ENCODE measurements around the gene CAMK1D. TPM values are rescaled to one million over a fixed set of nuclear protein-coding genes. Genes with fewer than 3 reads are reported as not detected.

Gene CAMK1D
- total RNA-seq, 6 experiments from 2014 or later = 5.3 to 10.8 (median 9.5) TPM

GRCh38 chr10:12480440-12480839 is 131.1 kb downstream of the CAMK1D start:
- H3K4me3 ChIP-seq = no peak overlapping the region
- no peak for DNase-seq
- 93% methylated on average over 4 of the region's 4 CpGs for WGBS (ENCODE audit: insufficient coverage, low coverage, low lambda C conversion rate, missing lambda C conversion rate)

GRCh38 chr10:12481924-12482323 is 132.6 kb downstream of the CAMK1D start:
- DNase-seq (no peak), ATAC-seq (no peak)
- Histone ChIP-seq H3K4me3 (no peak overlapping the region), H3K27ac (no peak overlapping the region), H3K36me3 (no peaks in the 10 kb centered on the region), H3K9me3 (no peaks in the 10 kb centered on the region), H3K4me1 (peaks cover 0 to 10% (median under 1%) of the 10 kb centered on the region in 4 donors), H3K27me3 (no peaks in the 10 kb centered on the region)
- no peak for TF ChIP-seq POLR2A (IDR thresholded peaks at IDR 0.05)
- no peak for TF ChIP-seq CTCF (IDR thresholded peaks at IDR 0.05)
- 90% methylated on average over 2 of the region's 4 CpGs for WGBS (ENCODE audit: insufficient coverage, low coverage, low lambda C conversion rate, missing lambda C conversion rate)
- intact Hi-C loops (cut with DNase I) = no loop called here

More at GRCh38 chr10:12480440-12480839, 131.1 kb downstream of the CAMK1D start:
- H3K36me3 ChIP-seq = no peaks in the 10 kb centered on the region
- no peak overlapping the region for H3K27ac ChIP-seq
- no peak for ATAC-seq
- TF ChIP-seq CTCF (IDR thresholded peaks at IDR 0.05) = no peak
- no peak for TF ChIP-seq POLR2A (IDR thresholded peaks at IDR 0.05)
- H3K9me3 ChIP-seq = no peaks in the 10 kb centered on the region
- no peaks in the 10 kb centered on the region for H3K27me3 ChIP-seq
- intact Hi-C loops (cut with DNase I) = no loop called here
- H3K4me1 ChIP-seq = peaks cover 0 to under 1% (median 0%) of the 10 kb centered on the region in 4 donors

DNA sequence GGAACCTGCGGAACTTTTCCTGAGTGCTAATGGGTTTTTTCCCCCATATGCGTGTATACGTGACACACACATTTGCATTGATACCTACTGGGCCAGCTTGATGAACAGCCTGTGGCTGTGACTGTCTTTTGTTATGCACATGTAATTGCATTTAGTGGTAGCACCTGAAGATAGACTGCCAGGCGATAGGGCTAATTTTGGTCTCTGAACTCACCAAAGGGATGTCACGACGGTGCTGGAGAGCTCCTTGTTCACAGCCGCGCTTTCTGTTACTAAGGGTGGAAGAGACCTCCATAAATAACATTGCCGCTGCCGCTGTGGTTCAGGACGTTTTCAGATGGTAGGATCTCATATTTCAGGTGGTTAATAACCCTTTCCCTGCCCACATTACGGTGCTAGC is 133.2 kb downstream of the CAMK1D start:
- Histone ChIP-seq H3K4me1 (peaks cover 0 to 16% (median 2%) of the 10 kb centered on the region in 4 donors), H3K27ac (no peak overlapping the region), H3K9me3 (no peaks in the 10 kb centered on the region), H3K36me3 (no peaks in the 10 kb centered on the region), H3K4me3 (no peak overlapping the region), H3K27me3 (no peaks in the 10 kb centered on the region)
- no peak for DNase-seq
- no peak for ATAC-seq
- intact Hi-C loops (cut with DNase I) = no loop called here
- 85% methylated on average over 11 of the region's 12 CpGs for WGBS (ENCODE audit: insufficient coverage, low coverage, low lambda C conversion rate, missing lambda C conversion rate)
- no peak for TF ChIP-seq CTCF (IDR thresholded peaks at IDR 0.05)
- no peak for TF ChIP-seq POLR2A (IDR thresholded peaks at IDR 0.05)

DNA sequence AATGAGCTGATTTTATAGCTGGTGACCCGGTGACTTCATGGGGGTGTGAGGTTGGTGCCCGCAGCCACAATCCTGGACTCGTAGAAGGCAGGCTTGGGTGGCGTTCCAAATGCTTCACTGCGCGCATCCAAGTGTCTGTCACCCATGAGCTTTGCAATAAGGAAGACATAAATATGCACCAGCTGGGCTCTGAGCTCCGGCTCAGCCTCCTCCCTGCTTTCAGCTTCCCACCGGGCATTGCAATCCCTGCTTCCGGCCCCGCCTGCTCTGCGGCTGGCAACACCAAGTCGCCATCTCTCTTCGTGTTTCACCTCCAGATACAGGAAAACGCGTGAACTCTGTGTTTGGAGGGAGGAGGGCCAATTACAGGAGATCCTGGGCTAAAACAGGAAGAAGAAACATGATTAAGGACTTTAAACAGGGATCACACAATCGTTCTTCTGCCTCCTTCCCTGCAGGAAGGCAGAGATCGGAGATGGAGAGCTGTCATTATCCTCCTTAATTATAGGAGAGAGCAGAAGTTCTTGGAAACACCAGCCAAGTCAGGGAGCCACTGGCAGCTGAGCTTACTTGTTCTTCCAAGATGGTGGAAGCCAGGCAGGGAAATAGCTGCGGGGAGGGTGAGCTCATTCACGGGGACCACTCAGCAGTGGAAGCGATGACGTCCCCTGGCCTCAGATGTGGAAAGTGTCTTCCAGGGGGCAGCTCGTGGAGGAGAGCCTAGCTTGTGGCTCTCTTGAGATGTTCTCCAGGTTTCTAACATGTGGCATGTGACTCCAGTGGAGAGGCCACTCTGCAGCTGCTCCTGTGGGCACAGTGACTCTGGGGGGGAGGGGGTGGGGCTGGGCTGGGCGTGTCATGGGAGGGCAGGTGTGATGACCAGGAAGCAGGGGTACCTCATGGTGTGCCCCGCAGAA is 134.9 kb downstream of the CAMK1D start:
- Histone ChIP-seq H3K36me3 (no peaks in the 10 kb centered on the region), H3K4me3 (no peak overlapping the region), H3K27me3 (no peaks in the 10 kb centered on the region), H3K4me1 (peaks cover 0 to 19% (median 2%) of the 10 kb centered on the region in 4 donors), H3K9me3 (no peaks in the 10 kb centered on the region), H3K27ac (peak overlapping the region in 1 of 3 donors; percentile 38)
- intact Hi-C loops (cut with DNase I) = no loop called here
- no peak for TF ChIP-seq CTCF (IDR thresholded peaks at IDR 0.05)
- no peak for TF ChIP-seq POLR2A (IDR thresholded peaks at IDR 0.05)
- WGBS (ENCODE audit: insufficient coverage, low coverage, low lambda C conversion rate, missing lambda C conversion rate) = 64% methylated on average over 6 of the region's 24 CpGs
- no peak for ATAC-seq
- no peak for DNase-seq

All from right lobe of liver (tissue), 6 donors.